SH-SY5Y (cell line): ENCODE measurements around the gene CMBL.

Experiments used
- GATA2 ChIP-seq: IDR thresholded peaks from 2 replicates; pipeline ENCODE4 v1.6.1; 2011; ENCODE audit warnings: mild to moderate bottlenecking, low read depth, low read length
- GATA3 ChIP-seq: IDR thresholded peaks from 2 replicates; pipeline ENCODE4 v1.6.1; 2011; ENCODE audit warnings: low read depth, mild to moderate bottlenecking, low read length, moderate library complexity

DNA sequence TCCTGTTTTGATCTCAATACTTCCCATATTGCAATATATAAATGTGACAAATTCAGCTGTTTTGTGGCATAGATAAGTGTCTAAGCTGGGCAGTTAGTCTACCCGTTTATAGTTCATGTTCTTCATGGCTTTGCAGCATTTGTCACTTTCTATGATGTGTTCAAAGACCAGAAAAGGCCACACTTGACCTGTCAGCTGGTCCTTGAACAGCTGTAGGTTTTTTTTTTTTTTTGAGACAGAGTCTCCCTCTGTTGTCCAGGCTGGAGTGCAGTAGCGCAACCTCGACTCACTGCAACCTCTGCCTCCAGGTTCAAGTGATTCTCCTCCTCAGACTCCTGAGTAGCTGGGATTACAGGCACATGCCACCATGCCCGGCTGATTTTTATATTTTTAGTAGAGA lies 28.4 kb downstream of the CMBL start:
- TF ChIP-seq GATA2 (no peak), GATA3 (no peak)
